ENCODE measurements around the gene TAF8.

Gene TAF8

DNA sequence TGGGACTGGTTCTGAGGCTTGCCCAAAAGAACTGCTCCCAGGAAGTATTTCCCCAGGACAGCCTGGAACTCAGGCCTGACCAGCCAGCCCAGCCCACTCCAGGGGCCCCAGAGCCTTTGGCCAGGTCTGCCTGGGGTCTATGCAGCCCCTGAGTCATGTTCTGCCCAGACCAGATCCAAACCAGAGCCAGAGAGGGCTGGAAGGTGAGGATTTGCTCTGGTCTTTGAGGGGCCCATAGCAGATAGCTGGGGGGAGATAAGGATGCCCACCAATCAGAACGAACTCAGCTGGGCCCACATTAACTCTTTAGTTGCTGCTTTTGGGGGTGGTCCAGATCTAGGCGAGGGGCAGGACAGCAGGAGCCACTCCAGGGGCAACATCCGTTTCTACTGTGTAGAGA is 75.3 kb downstream of the TAF8 start:
- DNase-seq, result no peak

DNA sequence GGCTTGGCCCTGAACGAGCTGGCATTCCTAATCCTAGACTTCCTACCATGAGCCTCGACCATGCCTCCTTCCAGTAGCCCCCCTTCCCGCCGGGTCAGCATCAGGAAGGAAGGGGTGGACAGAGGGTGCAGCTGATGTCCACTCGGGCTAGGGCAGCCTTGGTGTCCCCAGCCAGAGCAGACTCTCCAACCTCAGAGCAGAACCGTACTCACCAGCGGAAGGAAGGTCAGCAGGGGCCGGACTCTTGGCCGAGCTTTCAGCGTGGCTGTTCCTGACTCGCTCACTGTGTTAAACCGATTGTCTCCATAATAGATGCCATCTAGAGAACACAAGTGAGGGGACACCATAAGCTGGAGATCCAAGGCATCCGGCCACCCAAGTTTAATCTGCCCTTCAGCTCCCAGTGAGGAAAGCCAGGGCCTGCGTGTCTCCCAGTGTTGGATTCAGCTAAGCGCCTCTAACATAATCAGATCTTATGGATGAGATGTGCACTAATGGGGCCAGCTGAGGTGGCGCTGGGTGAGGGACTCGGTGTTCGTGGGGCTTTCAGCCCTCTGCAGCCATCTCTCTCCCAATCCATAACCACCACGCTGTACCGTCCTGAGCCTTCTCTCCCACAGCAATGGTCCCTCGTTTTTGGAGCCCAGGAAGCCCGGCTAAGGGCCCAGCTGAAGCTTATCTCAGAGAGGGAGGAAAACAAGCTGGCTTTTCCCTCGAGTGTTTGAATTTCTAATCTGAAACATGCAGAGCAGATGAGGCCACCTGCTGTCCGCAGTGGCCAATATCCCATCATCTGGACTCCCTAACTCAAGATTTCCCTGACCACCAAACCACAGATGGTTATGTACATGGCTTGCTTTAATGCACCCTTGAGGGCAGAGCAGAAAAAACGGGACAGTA is 78.4 kb downstream of the TAF8 start:
- DNase-seq, result no peak

DNA sequence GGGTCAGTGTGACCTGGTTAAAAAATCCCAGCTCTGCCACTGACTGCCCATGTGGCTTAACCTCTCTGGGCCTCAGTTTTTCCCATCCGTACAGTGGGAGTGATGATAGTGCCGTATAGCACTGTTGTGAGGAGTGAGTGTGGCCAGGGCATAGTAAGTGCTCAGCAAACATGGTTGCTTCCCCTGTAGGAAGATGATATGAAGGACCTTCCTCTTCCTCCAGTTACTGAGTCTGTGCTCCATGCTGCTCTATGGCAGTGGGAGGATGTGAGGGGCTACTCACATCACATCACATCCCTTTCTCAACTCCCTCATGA is 79.0 kb downstream of the TAF8 start:
- no peak for DNase-seq

DNA sequence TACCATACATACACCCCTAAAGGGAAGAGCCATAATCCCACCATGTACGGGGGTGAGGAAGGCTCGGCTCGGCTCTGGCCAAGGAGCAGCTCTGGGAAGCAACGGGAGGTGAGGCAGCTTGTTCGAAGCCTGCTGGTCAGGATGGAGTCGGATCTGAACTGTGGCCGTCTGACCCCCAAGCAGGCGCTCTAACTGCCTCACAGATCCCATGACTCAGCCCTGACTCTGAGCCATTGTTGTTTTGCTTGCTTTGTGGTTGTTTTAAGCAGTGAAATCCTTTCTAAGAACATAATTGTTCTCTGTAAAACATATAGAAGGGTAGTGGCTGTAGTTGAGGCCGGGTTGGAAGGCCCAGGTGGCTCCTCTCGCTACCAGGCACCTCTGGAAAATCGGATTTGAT is 81.2 kb downstream of the TAF8 start:
- DNase-seq, result no peak

DNA sequence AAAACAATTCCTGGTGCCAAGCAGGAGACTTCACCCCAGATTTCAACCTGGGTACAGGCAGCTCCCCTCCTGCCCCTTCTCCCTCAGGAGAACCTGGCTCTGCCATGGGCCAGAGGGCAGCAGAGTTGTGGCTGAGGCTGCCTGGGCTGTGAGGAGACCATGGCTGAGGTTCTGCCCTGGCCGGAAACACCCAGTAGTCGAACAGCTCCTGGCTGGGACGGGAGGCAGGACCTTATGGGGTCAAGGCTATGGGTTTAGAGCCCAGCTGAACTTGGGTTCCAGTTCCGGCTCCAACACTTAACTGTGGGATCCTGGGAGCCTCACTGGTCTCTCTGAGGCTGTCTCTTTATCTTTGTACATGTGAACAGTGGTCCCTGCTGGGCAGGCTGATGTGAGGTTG is 83.6 kb downstream of the TAF8 start:
- no peak for DNase-seq

DNA sequence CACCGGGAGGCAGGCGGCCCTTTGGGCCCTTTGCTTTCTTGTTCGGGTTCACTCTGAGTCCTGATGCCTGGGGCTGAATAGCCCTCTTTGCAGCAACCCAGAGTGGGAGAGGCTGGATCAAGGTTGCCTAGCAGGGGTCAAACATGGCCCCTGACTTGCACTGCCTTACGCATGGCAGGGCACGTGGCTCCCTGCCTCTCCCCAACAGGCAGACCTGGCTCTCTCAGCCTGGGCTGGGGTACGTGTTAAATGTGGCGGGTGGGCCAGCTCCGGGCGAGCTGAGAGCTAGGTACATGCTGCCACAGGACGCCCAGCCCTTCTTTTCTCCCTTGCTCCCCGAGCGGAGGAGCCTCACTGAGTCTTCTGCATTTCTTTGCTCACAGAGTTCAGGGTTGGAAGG is 84.8 kb downstream of the TAF8 start:
- no peak for DNase-seq

DNA sequence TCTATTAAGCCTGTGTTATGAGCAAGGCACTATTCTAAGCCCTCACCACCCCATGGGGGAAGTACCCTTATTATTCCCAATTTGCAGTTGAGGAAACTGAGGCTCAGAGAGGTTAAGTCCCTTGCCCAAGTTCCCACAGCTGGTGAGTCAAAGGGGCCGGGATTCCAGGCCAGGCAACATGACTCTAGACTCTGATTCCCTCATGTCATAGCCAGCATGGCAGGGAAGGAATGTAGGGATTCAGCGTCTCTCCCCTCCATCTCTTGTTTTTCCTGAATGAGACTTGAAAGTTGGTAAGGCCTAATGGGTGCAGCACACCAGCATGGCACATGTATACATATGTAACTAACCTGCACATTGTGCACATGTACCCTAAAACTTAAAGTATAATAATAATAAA is 85.4 kb downstream of the TAF8 start:
- no peak for DNase-seq

DNA sequence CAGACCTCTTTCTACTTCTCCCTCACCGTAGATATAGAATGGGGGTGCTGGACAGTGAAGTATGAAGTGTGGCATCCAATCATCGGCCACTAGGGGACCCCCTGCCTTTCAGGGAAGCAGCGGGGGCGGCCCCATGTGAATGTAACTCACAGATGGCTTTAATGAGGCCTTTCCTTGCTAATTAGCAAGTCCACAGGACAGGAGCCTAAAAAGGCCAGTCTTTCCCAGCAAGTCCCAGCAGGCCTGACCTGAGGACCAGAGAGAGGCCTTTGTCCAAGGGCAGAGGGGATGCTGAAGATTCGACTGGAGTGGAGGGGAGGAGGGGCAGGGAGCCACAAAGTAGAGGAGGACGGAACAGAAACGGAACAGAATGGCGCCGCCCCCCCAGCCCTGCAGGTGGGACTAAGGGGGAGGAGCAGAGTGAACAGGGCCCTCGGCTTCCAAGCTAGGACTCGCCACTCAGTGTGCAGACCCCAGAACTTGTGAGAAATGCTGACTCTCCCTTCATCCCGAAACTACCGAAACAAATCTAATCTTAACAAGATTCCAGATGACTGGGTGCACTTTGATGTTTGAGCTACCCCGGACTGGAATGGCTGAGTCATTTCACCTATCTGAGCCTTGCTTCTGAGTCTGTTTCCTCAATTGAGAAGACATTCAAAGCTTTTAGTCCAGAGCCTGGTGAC is 86.3 kb downstream of the TAF8 start:
- no peak for DNase-seq
